ENCODE data around the gene CHST3. TPM values are rescaled to one million over a fixed set of nuclear protein-coding genes. Genes with fewer than 3 reads are reported as not detected.

The CHST3 gene
- total RNA-seq, 1 experiment from 2014 or later, result 6.1 TPM

GRCh38 chr10:72009425-72010081 lies 45.4 kb downstream of the CHST3 start:
- H3K23me2 ChIP-seq (ENCODE audit: insufficient read length, low read depth, low read length, poor library complexity, severe bottlenecking), result no peaks in the 10 kb centered on the region
- H2AFZ ChIP-seq (ENCODE audit: low read length), result no peak overlapping the region
- H3K27ac Mint-ChIP-seq, result peak overlapping the region in 2 of 3 experiments; percentile 73 to 94; a peak in 5 of 7 replicates
- H3K79me2 ChIP-seq (ENCODE audit: insufficient read depth, low read length), result no peaks in the 10 kb centered on the region
- no peaks in the 10 kb centered on the region for H3K79me1 ChIP-seq (ENCODE audit: insufficient read depth, low read depth, low read length, poor library complexity, severe bottlenecking)
- H2BK12ac ChIP-seq (ENCODE audit: insufficient read length, low read depth, low read length), result no peak overlapping the region
- no peaks in the 10 kb centered on the region for H4K20me1 ChIP-seq (ENCODE audit: control insufficient read depth, insufficient read depth, insufficient read length)
- no peaks in the 10 kb centered on the region for H3K27me3 Mint-ChIP-seq (ENCODE audit: low read depth)
- H2AK5ac ChIP-seq (ENCODE audit: insufficient read length, low read length), result no peak overlapping the region
- no peak overlapping the region; the same call in 1 of the 2 replicates for H3K14ac ChIP-seq (ENCODE audit: insufficient read depth, low read length)
- DNase-seq, result no peak
- H4K91ac ChIP-seq (ENCODE audit: insufficient read length, low read depth, low read length), result no peak overlapping the region
- H3T11ph ChIP-seq (ENCODE audit: low read length), result no peak overlapping the region
- H3K27me3 ChIP-seq (ENCODE audit: insufficient read depth, low read length), result no peaks in the 10 kb centered on the region
- H3K4me2 ChIP-seq (ENCODE audit: insufficient read depth, insufficient read length, low read length), result no peak overlapping the region
- H2BK120ac ChIP-seq (ENCODE audit: low read depth, low read length, poor library complexity, severe bottlenecking), result no peak overlapping the region
- no peaks in the 10 kb centered on the region for H3K9me3 Mint-ChIP-seq
- no peak overlapping the region for H3K23ac ChIP-seq (ENCODE audit: insufficient read length, low read depth, low read length)
- no peak overlapping the region for H4K8ac ChIP-seq (replicated peaks; ENCODE audit: insufficient read length, low read depth, low read length)
- H3K27ac ChIP-seq (ENCODE audit: insufficient read length, low read depth, low read length), result no peak overlapping the region
- no peak overlapping the region for H4K5ac ChIP-seq (ENCODE audit: insufficient read length, low read depth, low read length)
- no peak overlapping the region for H3K4me3 Mint-ChIP-seq
- H3K4me1 ChIP-seq (ENCODE audit: insufficient read depth, low read length), result no peaks in the 10 kb centered on the region
- no peak overlapping the region for H2BK5ac ChIP-seq (ENCODE audit: insufficient read length, low read length)
- TF ChIP-seq CTCF (conservative IDR thresholded peaks at IDR 0.05), result no peak
- H2BK15ac ChIP-seq (ENCODE audit: low read depth, low read length), result no peak overlapping the region
- H3K9me3 ChIP-seq (ENCODE audit: control insufficient read depth, low read depth, low read length), result no peaks in the 10 kb centered on the region
- no peak overlapping the region for H3K9ac ChIP-seq (ENCODE audit: extremely low read depth, insufficient read length, low read length)
- no peak overlapping the region for H2BK20ac ChIP-seq (ENCODE audit: low read depth, low read length, poor library complexity, severe bottlenecking)
- WGBS (ENCODE audit: extremely low coverage, insufficient read length, low lambda C conversion rate), result no CpG with 5 or more reads among the region's 12 CpGs
- no peak overlapping the region for H3K18ac ChIP-seq (ENCODE audit: insufficient read length, low read depth, low read length)
- peaks cover 0 to 8% (median 2%) of the 10 kb centered on the region in 3 experiments; a peak in 2 of 7 replicates for H3K36me3 Mint-ChIP-seq (ENCODE audit: insufficient read depth in 1 of 3, low read depth in 3 of 3)
- no peak overlapping the region for H3K56ac ChIP-seq (ENCODE audit: insufficient read length, low read depth, low read length)
- no peak overlapping the region for H3K4ac ChIP-seq (ENCODE audit: low read depth, low read length)
- peaks cover 2 to 3% of the 10 kb centered on the region in 2 experiments for H3K4me1 Mint-ChIP-seq

Measured in H9 (cell line).